Heart left ventricle (tissue), 13 donors: Measurements from ENCODE around the gene PARN.
"Not testable (repeated sequence)": the region's sequence is repeated elsewhere in the genome, so short reads cannot be mapped to it uniquely, and the experiment has no call there.

ENCODE experiments used
- POLR2A ChIP-seq, 2 donors: fragments of 450-650 bp; IDR thresholded peaks; one replicate each; pipeline ENCODE4 v1.6.1; 2017; ENCODE audit warnings: antibody characterized with exemption in 2 of 2, mild to moderate bottlenecking in 2 of 2, moderate library complexity in 2 of 2
- TF ChIP-seq, protein P1 (sequence below), 12 donors: fragments of 200-600 bp; sonication (generic) in 4 of 12; IDR thresholded peaks; one replicate each; pipeline versions ENCODE4 v1.5.0 to v1.8.0; 2018 to 2022; ENCODE audit warnings: antibody characterized with exemption in 12 of 12, mild to moderate bottlenecking in 5 of 12
- donor health status: ischemic (EF 13 %, LVEDD 7.1; RV severe dilation, severe dysfunction).
- donor health status: DM: no; HTN: yes; CAD: no.
- donor health status: DM: no; HTN: no; CAD: no.
- donor health status: ischemic (EF 25% LVEDD 6.9; RV normal size, moderate dysfunction).
- donor health status: ischemic (EF 25% LVEDD 5.7; RV mildly dilated, moderate dysfunction).
- donor health status: ischemic (EF 35%, LVEDD 5.7; RV mildly dilated, moderate dysfunction).
- donor health status: nonischemic (EF 11% LVEDD 7.7; RV severe dilation, severe dysfunction).
- donor health status: DM: yes; HTN: yes; CAD: no.
- donor health status: PGD.
- donor health status: ischemic (EF 29% LVEDD 5.4; RV normal size, mild dysfunction).
- donor health status: nonischemic (EF 23%, LVEDD 6.1; RV moderate dilation, normal function).

DNA sequence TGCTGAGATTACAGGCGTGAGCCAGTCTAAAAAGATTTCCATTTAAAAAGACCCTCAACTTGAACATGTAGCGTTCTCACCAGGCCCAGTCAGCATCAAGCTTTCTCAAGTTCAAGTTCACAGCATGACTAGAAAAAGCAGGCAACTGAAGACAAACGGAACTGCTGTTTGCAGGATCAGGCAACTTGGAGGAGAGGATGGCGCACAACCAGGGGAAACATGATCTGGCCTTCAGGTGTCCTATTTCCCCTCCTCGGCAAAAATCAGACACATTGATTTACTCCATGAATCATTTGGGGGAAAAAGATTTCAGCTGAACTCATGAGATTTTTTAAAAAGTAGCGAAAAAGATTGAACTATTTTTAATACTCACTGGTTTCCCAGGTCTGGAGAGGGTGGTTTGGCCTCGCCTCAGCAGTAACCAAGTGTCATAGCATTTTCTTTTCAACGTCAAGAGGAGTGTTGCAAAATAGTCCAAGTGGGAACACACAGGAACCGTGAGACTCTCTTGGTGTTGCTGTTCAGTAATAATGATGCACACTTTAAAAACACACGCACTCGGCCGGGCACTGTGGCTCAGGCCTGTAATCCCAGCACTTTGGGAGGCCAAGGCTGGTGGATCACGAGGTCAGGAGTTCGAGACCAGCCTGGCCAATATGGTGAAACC is 201.0 kb downstream of the PARN start:
- TF ChIP-seq, protein P1, sequence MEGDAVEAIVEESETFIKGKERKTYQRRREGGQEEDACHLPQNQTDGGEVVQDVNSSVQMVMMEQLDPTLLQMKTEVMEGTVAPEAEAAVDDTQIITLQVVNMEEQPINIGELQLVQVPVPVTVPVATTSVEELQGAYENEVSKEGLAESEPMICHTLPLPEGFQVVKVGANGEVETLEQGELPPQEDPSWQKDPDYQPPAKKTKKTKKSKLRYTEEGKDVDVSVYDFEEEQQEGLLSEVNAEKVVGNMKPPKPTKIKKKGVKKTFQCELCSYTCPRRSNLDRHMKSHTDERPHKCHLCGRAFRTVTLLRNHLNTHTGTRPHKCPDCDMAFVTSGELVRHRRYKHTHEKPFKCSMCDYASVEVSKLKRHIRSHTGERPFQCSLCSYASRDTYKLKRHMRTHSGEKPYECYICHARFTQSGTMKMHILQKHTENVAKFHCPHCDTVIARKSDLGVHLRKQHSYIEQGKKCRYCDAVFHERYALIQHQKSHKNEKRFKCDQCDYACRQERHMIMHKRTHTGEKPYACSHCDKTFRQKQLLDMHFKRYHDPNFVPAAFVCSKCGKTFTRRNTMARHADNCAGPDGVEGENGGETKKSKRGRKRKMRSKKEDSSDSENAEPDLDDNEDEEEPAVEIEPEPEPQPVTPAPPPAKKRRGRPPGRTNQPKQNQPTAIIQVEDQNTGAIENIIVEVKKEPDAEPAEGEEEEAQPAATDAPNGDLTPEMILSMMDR (IDR thresholded peaks at IDR 0.05) = not testable (repeated sequence)
- TF ChIP-seq POLR2A (IDR thresholded peaks at IDR 0.05) = not testable (repeated sequence)
